Adrenal gland (tissue), 5 donors: ENCODE measurements around the gene ADAMTS12.

Experiments used
- CTCF ChIP-seq, 6 experiments: fragments of 450-650 bp in 4 of 6; fragments of 200-600 bp in 2 of 6; sonication (generic) in 1 of 6; IDR thresholded peaks; 1 replicate in 5 of 6; 2 replicates in 1 of 6; pipeline versions ENCODE4 v1.5.1 to v1.8.0; 2016 to 2021; ENCODE audit warnings: antibody characterized with exemption in 6 of 6, mild to moderate bottlenecking in 2 of 6, moderate library complexity in 1 of 6
- POLR2A ChIP-seq, 2 donors: fragments of 450-650 bp; IDR thresholded peaks; one replicate each; pipeline ENCODE4 v1.6.1; 2017; ENCODE audit warnings: antibody characterized with exemption in 2 of 2, mild to moderate bottlenecking in 2 of 2, moderate library complexity in 1 of 2
- donor health status: DM: no; HTN: no; CAD: no.

GRCh38 chr5:33934176-33934575 lies 42.4 kb upstream of the ADAMTS12 start:
- TF ChIP-seq CTCF (IDR thresholded peaks at IDR 0.05) (no peak), POLR2A (IDR thresholded peaks at IDR 0.05) (no peak)
